GM12878 (cell line): ENCODE data around the gene SLC6A3. TPM values are rescaled to one million over a fixed set of nuclear protein-coding genes. Genes with fewer than 3 reads are reported as not detected.

Experiments
- ATAC-seq: fragments of 200-7000 bp; cut with Tn5 transposase; 3 replicates; pipeline ENCODE4 v1.9.1; 2020; ENCODE audit warnings: mild to moderate bottlenecking, moderate library complexity
- BruUV-seq: library from RNA; stranded (reverse); fragments of 400-500 nt; replicated peaks from 2 replicates; lab custom pipeline; 2021; lab: Mats Ljungman, UMichigan
- CTCF ChIA-PET: fragments of 300-600 bp; sonication (Branson Sonifier 250); formaldehyde crosslinking; extraction: SDS; loops from one replicate; lab custom pipeline; 2021; ENCODE audit warnings: inconsistent platforms; lab: Yijun Ruan, JAX
- POLR2A ChIA-PET: fragments of 350-600 bp; formaldehyde crosslinking; extraction: SDS; loops from one replicate; lab custom pipeline; 2021; ENCODE audit warnings: inconsistent platforms; lab: Charles Lee
- RAD21 ChIA-PET: fragments of 300-600 bp; sonication (Branson Sonifier 250); formaldehyde crosslinking; loops from one replicate; lab custom pipeline; 2023; ENCODE audit warnings: antibody characterized with exemption; ENCODE audit not compliant: unreplicated experiment; lab: Charles Lee
- SMC1A ChIA-PET: fragments of 300-600 bp; sonication (Branson Sonifier 250); formaldehyde crosslinking; loops from one replicate; lab custom pipeline; 2023; ENCODE audit not compliant: unreplicated experiment, uncharacterized antibody; lab: Charles Lee
- DNase-seq: peaks from one replicate; pipeline ENCODE4 v3.0.0-alpha.2; 2011; ENCODE audit warnings: low read depth, low spot score
- FAIRE-seq: peaks from 3 replicates; lab custom pipeline; 2011; peaks lifted over from hg19 to GRCh38; lab: Jason Lieb, UNC
- H2AFZ ChIP-seq: 2 replicates; pipeline ENCODE4 v1.6.0; 2011; ENCODE audit warnings: low read depth, low read length, control low read depth; ENCODE audit not compliant: control insufficient read depth
- H3K27ac ChIP-seq: 2 replicates; pipeline ENCODE4 v1.5.1; 2011; ENCODE audit warnings: control low read depth; ENCODE audit not compliant: control insufficient read depth, insufficient read depth
- H3K27me3 ChIP-seq, 2 experiments: replicated peaks in 1 of 2; 2 replicates each; pipeline versions ENCODE4 v1.6.0 to v1.6.1; 2011; ENCODE audit warnings: low read length in 1 of 2; ENCODE audit not compliant: control insufficient read depth in 2 of 2, insufficient read depth in 2 of 2
- H3K36me3 ChIP-seq, 2 experiments: 2 replicates each; pipeline ENCODE4 v1.5.1; 2011; ENCODE audit warnings: low read length in 1 of 2; ENCODE audit not compliant: control insufficient read depth in 2 of 2, insufficient read depth in 2 of 2
- H3K4me1 ChIP-seq: 2 replicates; pipeline ENCODE4 v1.6.1; 2011; ENCODE audit warnings: mild to moderate bottlenecking, low read length, moderate library complexity, mixed read lengths; ENCODE audit not compliant: control insufficient read depth, insufficient read depth
- H3K4me2 ChIP-seq: 2 replicates; pipeline ENCODE4 v1.6.0; 2011; ENCODE audit warnings: control low read depth; ENCODE audit not compliant: control insufficient read depth, insufficient read depth
- H3K4me3 ChIP-seq: fragments of 200-600 bp; sonication (generic); 2 replicates; pipeline ENCODE4 v1.5.1; 2016
- H3K79me2 ChIP-seq: 2 replicates; pipeline ENCODE4 v1.6.0; 2011; ENCODE audit warnings: low read length; ENCODE audit not compliant: control insufficient read depth, insufficient read depth
- H3K9ac ChIP-seq: 2 replicates; pipeline ENCODE4 v1.8.0; 2011; ENCODE audit warnings: low read length, control low read depth, mixed read lengths; ENCODE audit not compliant: control insufficient read depth, insufficient read depth
- H3K9me3 ChIP-seq: replicated peaks from 3 replicates; pipeline ENCODE4 v1.5.1; 2011; ENCODE audit warnings: mild to moderate bottlenecking, low read length; ENCODE audit not compliant: control insufficient read depth, insufficient read depth
- H4K20me1 ChIP-seq: 2 replicates; pipeline ENCODE4 v1.6.0; 2011; ENCODE audit not compliant: control insufficient read depth, insufficient read depth
- REST ChIP-seq: IDR thresholded peaks from 2 replicates; pipeline ENCODE4 v1.6.1; 2012; ENCODE audit warnings: mild to moderate bottlenecking, low read depth, low read length
- SMARCA5 ChIP-seq: fragments of 450-650 bp; IDR thresholded peaks from 2 replicates; pipeline ENCODE4 v1.6.1; 2017; ENCODE audit warnings: mild to moderate bottlenecking
- WGBS: methylation state at CpG from one replicate; pipeline ENCODE4 v1.1.6; 2016; ENCODE audit warnings: low lambda C conversion rate; ENCODE audit not compliant: insufficient replicate concordance, insufficient coverage; ENCODE audit errors: missing lambda C conversion rate; 5-methylcytosine and 5-hydroxymethylcytosine counted together
- in situ Hi-C: fragments of 300-500 bp; cut with MboI; formaldehyde crosslinking; loops from 9 replicates; pipeline ENCODE4 v1.14.3; 2018; ENCODE audit warnings: mixed read lengths
- intact Hi-C: fragments of 100-400 bp; cut with micrococcal nuclease; formaldehyde crosslinking; loops from one replicate; pipeline ENCODE4 v1.14.2; 2022; ENCODE audit not compliant: unreplicated experiment
- polyA plus RNA-seq, 11 experiments: library from polyadenylated mRNA; depleted of rRNA in 4 of 11; unstranded in 6 of 11; stranded (reverse) in 5 of 11; fragments of >200 nt; fragmentation: Nextera tagmentation in 4 of 11; fragmentation: Illumina TruSeq in 1 of 11; extraction: Ambion mirVana in 4 of 11; extraction: Trizol in 1 of 11; gene quantifications; 1 replicate in 1 of 11; 2 replicates in 10 of 11; pipeline versions ENCODE4 v1.2.1 to v1.2.3, GENCODE V29; 2011 to 2016; ENCODE audit warnings: inconsistent platforms in 2 of 11, missing spikeins in 2 of 11, low read depth in 1 of 11
- total RNA-seq, 4 experiments: library from RNA; depleted of rRNA in 3 of 4; stranded (reverse); fragments of >200 nt in 3 of 4; fragmentation: Illumina TruSeq in 1 of 4; extraction: Trizol in 1 of 4; gene quantifications; 2 replicates each; pipeline versions ENCODE4 v1.2.1 to v1.2.3, GENCODE V29; 2013 to 2021
- TF ChIP-seq, protein P1 (sequence below): IDR thresholded peaks from 2 replicates; pipeline ENCODE4 v1.6.1; 2012; ENCODE audit warnings: low read length, inconsistent platforms

SLC6A3 gene
- total and polyA plus RNA-seq, 10 of the 15 experiments (the other 5 are each of a cell fraction or from before 2014, with no cell fraction given), result 0.01 TPM; not detected in 9

DNA sequence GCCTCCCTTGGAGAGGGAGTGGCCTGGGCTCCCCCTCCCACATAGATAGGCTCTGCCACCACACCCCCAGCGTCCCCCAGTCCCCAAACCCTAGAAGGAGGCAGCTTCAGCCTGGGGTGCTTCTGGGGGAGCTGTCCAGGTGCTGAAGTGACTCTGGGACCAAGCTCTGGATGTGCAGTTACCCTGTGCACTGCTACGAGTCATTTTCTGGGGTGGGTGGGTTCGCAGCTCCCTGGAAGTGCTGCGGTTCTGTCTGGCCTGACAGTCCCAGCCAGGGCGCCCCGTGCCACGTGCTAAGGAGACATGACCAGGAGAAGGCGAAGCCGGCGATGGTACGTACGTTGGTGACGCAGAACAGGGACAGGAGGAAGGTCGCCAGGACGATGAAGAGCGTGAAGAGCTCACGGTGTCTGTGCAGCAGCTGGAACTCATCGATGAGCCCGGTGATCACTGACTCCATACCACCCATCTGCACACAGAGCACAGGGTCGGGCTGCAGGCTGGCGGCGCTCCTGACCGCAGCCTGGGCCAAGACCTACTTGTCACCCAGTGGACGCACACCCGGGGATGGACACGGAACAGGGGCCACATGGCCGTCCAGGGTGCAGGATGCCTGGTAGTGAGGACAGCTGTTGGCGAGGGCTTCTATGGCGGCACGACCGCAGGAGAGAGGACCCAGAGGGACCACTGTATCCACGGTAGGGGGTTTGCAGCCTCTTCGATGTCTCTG is 35.7 kb downstream of the SLC6A3 start:
- ChIA-PET POLR2A (no interaction called here), CTCF (no interaction called here), RAD21 (no interaction called here)
- DNase-seq (no peak), FAIRE-seq (no peak)
- WGBS, result 58% methylated on average over 31 of the region's 33 CpGs
- H3K4me3 ChIP-seq, result no peak overlapping the region
- no peaks in the 10 kb centered on the region for H4K20me1 ChIP-seq
- TF ChIP-seq, protein P1, sequence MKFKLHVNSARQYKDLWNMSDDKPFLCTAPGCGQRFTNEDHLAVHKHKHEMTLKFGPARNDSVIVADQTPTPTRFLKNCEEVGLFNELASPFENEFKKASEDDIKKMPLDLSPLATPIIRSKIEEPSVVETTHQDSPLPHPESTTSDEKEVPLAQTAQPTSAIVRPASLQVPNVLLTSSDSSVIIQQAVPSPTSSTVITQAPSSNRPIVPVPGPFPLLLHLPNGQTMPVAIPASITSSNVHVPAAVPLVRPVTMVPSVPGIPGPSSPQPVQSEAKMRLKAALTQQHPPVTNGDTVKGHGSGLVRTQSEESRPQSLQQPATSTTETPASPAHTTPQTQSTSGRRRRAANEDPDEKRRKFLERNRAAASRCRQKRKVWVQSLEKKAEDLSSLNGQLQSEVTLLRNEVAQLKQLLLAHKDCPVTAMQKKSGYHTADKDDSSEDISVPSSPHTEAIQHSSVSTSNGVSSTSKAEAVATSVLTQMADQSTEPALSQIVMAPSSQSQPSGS, result no peak
- no peak for TF ChIP-seq SMARCA5
- peak; percentile 94 for TF ChIP-seq REST
- TF ChIP-seq, all 136 proteins: peak for 1
- Histone ChIP-seq H2AFZ (no peak overlapping the region), H3K36me3 (no peaks in the 10 kb centered on the region), H3K4me2 (no peak overlapping the region), H3K9me3 (no peaks in the 10 kb centered on the region), H3K9ac (no peak overlapping the region), H3K4me1 (no peaks in the 10 kb centered on the region), H3K27ac (no peak overlapping the region), H3K79me2 (no peaks in the 10 kb centered on the region), H3K27me3 (peaks cover 0 to 3% of the 10 kb centered on the region in 2 experiments; a peak in 2 of 4 replicates)
- peak; percentile 63 for ATAC-seq
- no TSS peak for BruUV-seq
- in situ Hi-C loops (no loop called here), intact Hi-C loops (no loop called here)
- SMC1A ChIA-PET, result no interaction called here
